HG03045 (cell line): ENCODE data around the gene HERC5.
"Not testable (repeated sequence)": the region's sequence is repeated elsewhere in the genome, so short reads cannot be mapped to it uniquely, and the experiment has no call there.

Experiments
- ATAC-seq: cut with Tn5 transposase; IDR thresholded peaks from one replicate; pipeline ENCODE4 v1.9.1; 2021; ENCODE audit warnings: mild to moderate bottlenecking, moderate library complexity; ENCODE audit not compliant: unreplicated experiment

HERC5 gene

GRCh38 chr4:88456670-88457306 lies at the start of gene HERC5:
Gene HERC5, plus strand, starts transcription at chr4:88457119. Its CDS starts 151 bp downstream, at chr4:88457270.
- peak; percentile 93 for ATAC-seq

- ATAC-seq, result no peak
Measured at GRCh38 chr4:88409206-88409605, 47.7 kb upstream of the HERC5 start.

GRCh38 chr4:88409789-88410188 lies 47.1 kb upstream of the HERC5 start:
- no peak for ATAC-seq

GRCh38 chr4:88411491-88412096 lies 45.3 kb upstream of the HERC5 start:
- no peak for ATAC-seq

- ATAC-seq, result no peak
Measured at GRCh38 chr4:88413801-88414200, 43.1 kb upstream of the HERC5 start.

GRCh38 chr4:88414755-88415154 lies 42.2 kb upstream of the HERC5 start:
- ATAC-seq, result no peak

- ATAC-seq, result no peak
Measured at GRCh38 chr4:88415982-88416381, 40.9 kb upstream of the HERC5 start.

- ATAC-seq, result no peak
Measured at GRCh38 chr4:88418411-88418810, 38.5 kb upstream of the HERC5 start.

- no peak for ATAC-seq
Measured at GRCh38 chr4:88419874-88420273, 37.0 kb upstream of the HERC5 start.

GRCh38 chr4:88420844-88421243 lies 36.1 kb upstream of the HERC5 start:
- no peak for ATAC-seq

GRCh38 chr4:88422403-88422802 lies 34.5 kb upstream of the HERC5 start:
- ATAC-seq, result no peak

GRCh38 chr4:88429401-88429800 lies 27.5 kb upstream of the HERC5 start:
- ATAC-seq, result no peak

- ATAC-seq, result no peak
Measured at GRCh38 chr4:88435987-88436693, 20.8 kb upstream of the HERC5 start.

- not testable (repeated sequence) for ATAC-seq
Measured at GRCh38 chr4:88437873-88438272, 19.0 kb upstream of the HERC5 start.

- ATAC-seq, result no peak
Measured at GRCh38 chr4:88439161-88439760, 17.7 kb upstream of the HERC5 start.

GRCh38 chr4:88440146-88440545 lies 16.8 kb upstream of the HERC5 start:
- ATAC-seq, result no peak

GRCh38 chr4:88441696-88442095 lies 15.2 kb upstream of the HERC5 start:
- ATAC-seq, result no peak

- ATAC-seq, result no peak
Measured at GRCh38 chr4:88442689-88443191, 14.2 kb upstream of the HERC5 start.

GRCh38 chr4:88443486-88443885 lies 13.4 kb upstream of the HERC5 start:
- no peak for ATAC-seq

- no peak for ATAC-seq
Measured at GRCh38 chr4:88445252-88445651, 11.7 kb upstream of the HERC5 start.

- ATAC-seq, result no peak
Measured at GRCh38 chr4:88446124-88446523, 10.8 kb upstream of the HERC5 start.
